Activated naive CD4-positive, alpha-beta T cell treated with anti-CD3 and anti-CD28 coated beads for 36 hours (primary cell): ENCODE data around the gene RHOB. TPM values are rescaled to one million over a fixed set of nuclear protein-coding genes. Genes with fewer than 3 reads are reported as not detected.
"Not testable (repeated sequence)": the region's sequence is repeated elsewhere in the genome, so short reads cannot be mapped to it uniquely, and the experiment has no call there.

Source experiments
- CTCF ChIA-PET: fragments of 350-600 bp; sonication (Branson Sonifier 250); formaldehyde crosslinking; loops from one replicate; lab custom pipeline; 2021; ENCODE audit warnings: antibody characterized with exemption; lab: Charles Lee
- DNase-seq: peaks from one replicate; pipeline ENCODE4 v3.0.0-alpha.2; 2020
- H3K27ac Mint-ChIP-seq: one replicate; pipeline ENCODE4 v1.8.0; 2021; ENCODE audit warnings: mild to moderate bottlenecking, mixed read lengths
- H3K27me3 Mint-ChIP-seq: one replicate; pipeline ENCODE4 v1.8.0; 2021; ENCODE audit warnings: low read depth, mixed read lengths
- H3K36me3 Mint-ChIP-seq: one replicate; pipeline ENCODE4 v1.8.0; 2021; ENCODE audit warnings: low read depth, mixed read lengths
- H3K4me1 Mint-ChIP-seq: one replicate; pipeline ENCODE4 v1.8.0; 2021; ENCODE audit warnings: low read depth, mixed read lengths
- H3K4me3 Mint-ChIP-seq: one replicate; pipeline ENCODE4 v1.8.0; 2021; ENCODE audit warnings: mild to moderate bottlenecking, moderate library complexity, mixed read lengths
- H3K9me3 Mint-ChIP-seq: one replicate; pipeline ENCODE4 v1.8.0; 2021; ENCODE audit warnings: mixed read lengths
- intact Hi-C: fragments of 100-400 bp; cut with micrococcal nuclease; formaldehyde crosslinking; loops from one replicate; pipeline ENCODE4 v1.15.1; 2023
- total RNA-seq, 2 experiments: library from RNA; stranded (reverse); gene quantifications; one replicate each; pipeline ENCODE4 v1.2.3, GENCODE V29; 2021

Gene RHOB
- total RNA-seq, 2 experiments from 2014 or later: 1.8 to 2.0 TPM

GRCh38 chr2:20458737-20459484 is 12.0 kb downstream of the RHOB start:
- CTCF ChIA-PET: interaction anchor here (0.6 to 2.3 kb wide), 3 partner anchors 12 to 167 kb away, joined by 3 to 9 read pairs (median 3); partner anchors contain the start of gene RHOB
- H3K36me3 Mint-ChIP-seq, H3K27ac Mint-ChIP-seq, H3K9me3 Mint-ChIP-seq, H3K4me1 Mint-ChIP-seq, DNase-seq, intact Hi-C loops, H3K4me3 Mint-ChIP-seq, H3K27me3 Mint-ChIP-seq: not testable (repeated sequence)

DNA sequence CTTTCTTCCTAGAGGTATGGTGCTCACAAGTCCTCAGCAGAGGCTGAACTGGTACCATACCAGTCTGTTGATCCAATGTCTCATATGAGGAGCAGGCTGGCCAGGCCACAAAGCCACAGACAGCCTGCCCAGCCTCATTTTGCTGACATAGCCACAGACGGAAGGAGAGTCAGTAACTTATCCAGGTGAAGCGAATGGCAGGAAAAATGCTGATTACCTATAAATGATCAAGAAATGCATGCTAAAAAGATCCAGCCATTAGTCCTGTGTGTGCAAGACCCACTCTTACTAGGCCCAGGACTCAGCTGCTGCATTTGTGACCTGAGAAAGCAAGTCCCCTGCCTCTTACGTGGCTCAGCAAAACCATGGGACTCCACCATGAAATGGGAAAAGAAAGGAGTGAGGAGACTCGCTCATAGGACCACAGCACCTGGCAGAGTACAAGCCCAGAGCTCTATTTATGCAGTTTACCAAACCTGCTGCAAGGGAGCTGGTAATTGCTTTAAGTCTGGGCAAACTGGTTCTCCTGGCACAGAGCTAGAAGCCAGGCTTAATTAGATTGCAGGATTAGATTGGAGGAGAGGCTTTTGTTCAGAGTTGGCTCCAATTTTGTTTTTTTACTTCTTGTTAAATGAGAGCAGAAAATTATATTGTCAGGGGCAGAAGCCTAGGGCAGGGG is 19.0 kb downstream of the RHOB start:
- no peaks in the 10 kb centered on the region for H3K27me3 Mint-ChIP-seq
- H3K4me1 Mint-ChIP-seq: no peaks in the 10 kb centered on the region
- H3K36me3 Mint-ChIP-seq: no peaks in the 10 kb centered on the region
- H3K9me3 Mint-ChIP-seq: no peaks in the 10 kb centered on the region
- DNase-seq: no peak
- H3K27ac Mint-ChIP-seq: no peak overlapping the region
- intact Hi-C loops: no loop called here
- CTCF ChIA-PET: interaction anchor here (1.1 kb wide), 1 partner anchor 185 kb away, joined by 3 read pairs; the partner anchor contains the start of gene HS1BP3
- H3K4me3 Mint-ChIP-seq: no peak overlapping the region

DNA sequence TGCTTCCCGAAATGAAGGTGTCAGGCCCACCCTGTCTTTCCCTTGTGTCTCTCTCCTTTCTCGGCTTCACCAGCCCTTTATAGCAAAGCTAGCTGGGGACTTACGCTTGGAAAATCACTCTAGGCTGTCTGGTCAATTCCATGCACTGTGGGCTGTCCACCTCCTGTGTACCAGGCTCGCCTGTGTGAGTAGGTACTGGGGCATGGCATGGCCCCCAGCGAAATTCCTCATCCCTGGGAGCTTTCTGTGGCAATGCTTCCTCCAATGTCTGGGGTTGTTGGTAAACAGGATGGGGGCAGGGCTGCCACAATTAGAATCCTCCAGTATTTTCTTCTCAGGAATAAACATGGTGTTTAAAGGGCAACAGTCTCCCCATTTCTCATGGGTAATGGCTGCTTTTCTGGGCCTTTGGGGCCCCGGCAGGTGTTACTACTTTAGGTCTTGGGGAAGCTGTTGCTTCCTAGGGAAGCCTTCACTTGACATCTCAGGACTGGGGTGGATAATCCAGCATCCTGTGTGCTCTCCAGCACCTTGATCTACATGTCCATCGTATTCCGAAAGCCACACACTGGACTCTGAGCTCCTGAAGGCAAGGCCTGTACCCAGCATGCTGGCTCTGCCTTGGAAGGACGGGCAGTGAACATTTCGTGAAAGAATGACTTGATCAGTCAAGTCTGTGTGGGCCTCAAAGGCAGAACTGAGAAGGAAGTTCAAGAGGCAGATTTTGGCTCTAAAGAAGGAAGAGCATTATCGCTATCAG is 21.1 kb downstream of the RHOB start:
- Mint-ChIP-seq H3K36me3 (no peaks in the 10 kb centered on the region), H3K4me3 (no peak overlapping the region), H3K9me3 (no peaks in the 10 kb centered on the region), H3K4me1 (no peaks in the 10 kb centered on the region), H3K27ac (no peak overlapping the region), H3K27me3 (no peaks in the 10 kb centered on the region)
- CTCF ChIA-PET: interaction anchor here (0.7 to 2.0 kb wide), 4 partner anchors 24 to 183 kb away, joined by 4 to 7 read pairs (median 5); partner anchors contain the start of gene HS1BP3
- DNase-seq: no peak
- intact Hi-C loops: no loop called here

- no peak for DNase-seq
- CTCF ChIA-PET: interaction anchor here (0.7 to 2.0 kb wide), 4 partner anchors 25 to 182 kb away, joined by 4 to 7 read pairs (median 5); partner anchors contain the start of gene HS1BP3
- Mint-ChIP-seq H3K27me3 (no peaks in the 10 kb centered on the region), H3K9me3 (no peaks in the 10 kb centered on the region), H3K4me1 (no peaks in the 10 kb centered on the region), H3K36me3 (no peaks in the 10 kb centered on the region), H3K4me3 (no peak overlapping the region), H3K27ac (no peak overlapping the region)
- intact Hi-C loops: no loop called here
Measured at GRCh38 chr2:20468549-20469500, 22.0 kb downstream of the RHOB start.

- no peaks in the 10 kb centered on the region for H3K4me1 Mint-ChIP-seq
- no peak overlapping the region for H3K27ac Mint-ChIP-seq
- H3K9me3 Mint-ChIP-seq: no peaks in the 10 kb centered on the region
- no peak overlapping the region for H3K4me3 Mint-ChIP-seq
- CTCF ChIA-PET: interaction anchor here (1.6 to 2.0 kb wide), 2 partner anchors 58 to 173 kb away, joined by 5 read pairs; no protein-coding TSS in a partner anchor
- DNase-seq: no peak
- H3K27me3 Mint-ChIP-seq: no peaks in the 10 kb centered on the region
- intact Hi-C loops: no loop called here
- no peaks in the 10 kb centered on the region for H3K36me3 Mint-ChIP-seq
Measured at GRCh38 chr2:20469595-20469994, 22.7 kb downstream of the RHOB start.

- no peak overlapping the region for H3K4me3 Mint-ChIP-seq
- H3K27me3 Mint-ChIP-seq: no peaks in the 10 kb centered on the region
- no peak for DNase-seq
- no peak overlapping the region for H3K27ac Mint-ChIP-seq
- no peaks in the 10 kb centered on the region for H3K4me1 Mint-ChIP-seq
- CTCF ChIA-PET: no interaction called here
- H3K9me3 Mint-ChIP-seq: no peaks in the 10 kb centered on the region
- intact Hi-C loops: no loop called here
- no peaks in the 10 kb centered on the region for H3K36me3 Mint-ChIP-seq
Measured at GRCh38 chr2:20470211-20470610, 23.3 kb downstream of the RHOB start.

- no peaks in the 10 kb centered on the region for H3K36me3 Mint-ChIP-seq
- intact Hi-C loops: no loop called here
- H3K4me1 Mint-ChIP-seq: no peaks in the 10 kb centered on the region
- no peak for DNase-seq
- no peak overlapping the region for H3K4me3 Mint-ChIP-seq
- CTCF ChIA-PET: no interaction called here
- no peaks in the 10 kb centered on the region for H3K9me3 Mint-ChIP-seq
- no peaks in the 10 kb centered on the region for H3K27me3 Mint-ChIP-seq
- no peak overlapping the region for H3K27ac Mint-ChIP-seq
Measured at GRCh38 chr2:20471148-20471547, 24.3 kb downstream of the RHOB start.

DNA sequence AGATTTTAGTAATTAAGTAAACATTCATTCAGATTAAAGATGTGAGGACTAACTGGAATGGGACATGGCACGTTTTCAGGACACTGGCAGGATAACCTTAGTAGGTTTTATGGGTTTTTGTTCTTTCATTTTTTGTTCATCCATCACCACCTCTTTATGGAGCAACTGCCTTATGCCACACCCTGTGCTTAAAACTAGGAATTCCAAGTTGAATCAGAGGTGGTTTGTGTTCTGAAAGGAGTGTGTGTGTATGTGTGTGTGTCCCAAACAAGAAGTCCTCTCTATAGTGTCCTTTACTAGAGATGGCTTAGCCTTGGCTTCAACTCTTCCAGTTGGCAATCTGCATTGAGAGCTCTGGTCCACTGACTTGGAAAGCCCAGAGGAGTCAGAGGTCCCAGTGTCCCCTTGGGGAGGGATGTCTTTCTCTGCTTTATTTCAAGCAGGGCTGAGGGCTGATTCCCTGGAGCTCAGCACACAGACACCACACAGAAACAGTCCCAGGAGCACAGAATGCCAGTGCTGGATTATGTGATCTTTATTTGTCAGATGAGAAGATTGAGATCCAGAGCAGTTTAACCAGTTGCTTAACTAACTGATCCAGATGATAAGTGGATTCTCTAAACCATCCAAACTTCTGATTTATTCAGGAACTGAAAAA is 25.2 kb downstream of the RHOB start:
- no peaks in the 10 kb centered on the region for H3K27me3 Mint-ChIP-seq
- no peak for DNase-seq
- no peak overlapping the region for H3K27ac Mint-ChIP-seq
- no peaks in the 10 kb centered on the region for H3K36me3 Mint-ChIP-seq
- H3K9me3 Mint-ChIP-seq: no peaks in the 10 kb centered on the region
- no peak overlapping the region for H3K4me3 Mint-ChIP-seq
- CTCF ChIA-PET: no interaction called here
- intact Hi-C loops: no loop called here
- no peaks in the 10 kb centered on the region for H3K4me1 Mint-ChIP-seq

- H3K9me3 Mint-ChIP-seq: no peaks in the 10 kb centered on the region
- H3K4me1 Mint-ChIP-seq: no peaks in the 10 kb centered on the region
- CTCF ChIA-PET: no interaction called here
- H3K36me3 Mint-ChIP-seq: no peaks in the 10 kb centered on the region
- H3K27ac Mint-ChIP-seq: no peak overlapping the region
- no peak overlapping the region for H3K4me3 Mint-ChIP-seq
- DNase-seq: no peak
- intact Hi-C loops: no loop called here
- H3K27me3 Mint-ChIP-seq: no peaks in the 10 kb centered on the region
Measured at GRCh38 chr2:20472569-20472968, 25.7 kb downstream of the RHOB start.

DNA sequence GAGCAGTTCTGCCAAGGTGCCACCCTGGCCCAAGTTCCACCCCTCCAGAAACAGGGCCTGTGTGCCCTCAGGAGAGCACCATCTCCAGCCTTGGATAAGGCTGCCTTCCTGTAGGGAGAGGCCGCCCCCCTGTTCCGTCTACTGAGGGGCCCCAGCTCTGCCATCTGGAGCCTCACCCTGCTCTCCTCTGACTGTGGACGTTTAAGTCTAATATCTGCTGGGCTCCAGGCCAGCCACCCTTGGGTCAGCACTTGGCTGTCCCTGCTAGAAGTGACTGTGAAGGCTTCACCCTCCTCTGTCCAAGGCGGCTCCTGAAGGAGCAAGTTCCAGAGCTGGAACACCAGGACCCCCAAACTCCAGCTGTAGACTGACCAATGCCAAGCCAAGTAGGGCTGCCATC is 26.3 kb downstream of the RHOB start:
- no peak for DNase-seq
- intact Hi-C loops: no loop called here
- Mint-ChIP-seq H3K27me3 (no peaks in the 10 kb centered on the region), H3K4me3 (no peak overlapping the region), H3K9me3 (no peaks in the 10 kb centered on the region), H3K4me1 (no peaks in the 10 kb centered on the region), H3K27ac (no peak overlapping the region), H3K36me3 (no peaks in the 10 kb centered on the region)
- CTCF ChIA-PET: interaction anchor here (1.6 kb wide), 1 partner anchor 62 kb away, joined by 3 read pairs; no protein-coding TSS in a partner anchor
